ENCODE data around the gene OR2G6.
"Not testable (repeated sequence)": the region's sequence is repeated elsewhere in the genome, so short reads cannot be mapped to it uniquely, and the experiment has no call there.

Gene OR2G6

DNA sequence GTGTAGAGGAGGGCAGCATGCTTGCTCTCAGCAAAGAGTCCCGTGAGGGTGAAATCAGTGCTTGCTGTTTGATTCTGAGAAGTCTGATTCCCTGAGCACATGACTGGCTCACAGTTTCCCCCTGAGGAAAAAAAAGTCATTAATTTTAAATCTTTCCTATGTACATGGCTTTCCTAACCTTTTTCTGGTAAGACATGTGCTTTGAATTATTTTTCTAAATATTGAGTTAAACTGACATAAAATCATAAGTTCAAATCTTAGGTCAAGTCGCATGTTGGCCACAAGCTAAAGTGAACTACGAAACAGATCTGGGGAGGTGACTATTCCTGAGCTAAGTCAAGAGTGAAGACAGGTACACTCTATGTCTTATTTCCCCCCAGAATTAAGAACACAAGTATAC is 66.8 kb downstream of the OR2G6 start, which contains the start of gene OR2T34:
OR2T34 (minus strand) TSS at position 101 of the 400 bp plus-strand sequence; CDS start at position 101, 0 bp downstream.
- not testable (repeated sequence) for DNase-seq (ENCODE audit: low read depth)

DNA sequence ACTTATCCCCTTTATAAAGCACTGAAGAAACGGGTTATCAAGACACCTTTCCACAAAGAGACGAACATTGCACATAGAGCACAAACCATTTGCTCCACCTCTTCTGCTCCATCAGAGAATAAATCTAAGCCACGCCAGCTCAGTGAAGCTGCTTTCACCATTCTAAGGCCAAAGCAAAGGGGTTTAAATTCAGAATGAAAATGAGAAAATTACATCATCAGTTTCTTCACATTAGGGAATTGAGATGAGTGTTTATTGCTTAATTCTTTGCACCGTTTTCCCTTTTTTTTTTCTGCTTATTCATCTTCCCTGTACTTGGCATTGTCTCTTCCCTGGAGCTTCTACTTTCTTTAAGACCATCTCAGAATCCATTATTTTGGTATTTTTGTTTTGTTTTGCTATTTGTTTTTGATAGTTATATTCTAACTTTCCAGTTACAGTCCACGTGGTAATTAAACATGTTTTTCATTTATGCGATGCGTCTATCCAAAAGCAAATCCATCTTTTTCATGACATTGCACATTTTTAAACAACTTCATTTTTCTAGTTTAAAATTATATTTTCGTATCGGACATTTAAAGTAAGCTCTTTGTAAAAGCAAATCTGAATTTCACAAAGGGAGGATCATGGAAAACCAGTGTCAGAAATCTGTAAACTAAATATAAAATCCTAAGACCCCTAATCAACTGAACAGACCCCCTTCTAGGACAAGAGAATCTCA is 68.5 kb downstream of the OR2G6 start:
- no peak for DNase-seq (ENCODE audit: low read depth)

Data from activated gamma-delta T cell treated with anti-CD3 and anti-CD28 coated beads, Interleukin-2, amount 50 U/mL, for 16 hours (primary cell).